ENCODE results near the gene SERPINA5. TPM values are rescaled to one million over a fixed set of nuclear protein-coding genes. Genes with fewer than 3 reads are reported as not detected.

The SERPINA5 gene
- total RNA-seq, 1 experiment from 2014 or later: not detected

DNA sequence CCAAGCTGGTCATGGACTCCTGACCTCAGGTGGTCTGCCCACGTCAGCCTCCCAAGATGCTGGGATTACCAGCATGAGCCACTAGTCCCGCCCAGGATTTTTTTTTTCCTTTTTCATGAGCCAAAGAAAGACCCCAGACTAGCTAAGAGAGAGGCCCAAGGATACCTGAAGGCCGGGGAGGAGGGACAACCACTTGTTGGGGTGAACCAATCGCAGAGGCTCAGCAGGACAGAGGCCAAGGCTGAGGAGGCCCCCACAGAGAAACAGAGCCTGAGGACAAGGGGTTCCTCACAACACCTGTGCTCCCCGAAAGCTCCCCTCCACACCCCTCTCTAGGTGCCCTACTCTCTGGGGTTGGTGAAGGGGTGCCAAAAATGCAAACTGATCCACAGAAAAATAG is 30.0 kb downstream of the SERPINA5 start:
- DNase-seq: no peak
- Histone ChIP-seq H3K4me3 (no peak overlapping the region), H3K36me3 (no peaks in the 10 kb centered on the region), H3K27me3 (no peaks in the 10 kb centered on the region), H3K9me3 (no peaks in the 10 kb centered on the region)

DNA sequence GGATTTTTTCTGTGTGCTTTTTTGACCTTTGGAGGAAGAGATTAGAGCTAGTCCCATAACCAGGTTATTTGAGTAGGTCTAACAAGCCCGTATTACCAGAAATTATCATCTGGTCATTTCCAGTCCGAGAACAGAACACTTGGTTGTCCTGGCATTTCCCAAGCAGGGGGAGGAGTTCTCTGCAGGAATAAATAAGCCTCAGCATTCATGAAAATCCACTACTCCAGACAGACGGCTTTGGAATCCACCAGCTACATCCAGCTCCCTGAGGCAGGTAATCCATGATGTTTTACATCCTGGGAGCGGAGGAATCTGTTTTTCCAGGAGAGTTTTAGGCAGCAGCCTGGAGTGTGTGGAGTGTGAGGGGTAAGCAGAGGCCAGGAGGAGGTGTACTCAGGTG is 30.9 kb downstream of the SERPINA5 start, which contains the start of gene SERPINA3:
TSS of gene SERPINA3 (plus strand) at position 218 of the 400 bp plus-strand sequence. CDS start 2,051 bp downstream, outside the sequence.
- no peak for DNase-seq
- no peaks in the 10 kb centered on the region for H3K9me3 ChIP-seq
- H3K27me3 ChIP-seq: no peaks in the 10 kb centered on the region
- no peak within 1 kb of the TSS for H3K4me3 ChIP-seq
- no peaks in the 10 kb centered on the region for H3K36me3 ChIP-seq

DNA sequence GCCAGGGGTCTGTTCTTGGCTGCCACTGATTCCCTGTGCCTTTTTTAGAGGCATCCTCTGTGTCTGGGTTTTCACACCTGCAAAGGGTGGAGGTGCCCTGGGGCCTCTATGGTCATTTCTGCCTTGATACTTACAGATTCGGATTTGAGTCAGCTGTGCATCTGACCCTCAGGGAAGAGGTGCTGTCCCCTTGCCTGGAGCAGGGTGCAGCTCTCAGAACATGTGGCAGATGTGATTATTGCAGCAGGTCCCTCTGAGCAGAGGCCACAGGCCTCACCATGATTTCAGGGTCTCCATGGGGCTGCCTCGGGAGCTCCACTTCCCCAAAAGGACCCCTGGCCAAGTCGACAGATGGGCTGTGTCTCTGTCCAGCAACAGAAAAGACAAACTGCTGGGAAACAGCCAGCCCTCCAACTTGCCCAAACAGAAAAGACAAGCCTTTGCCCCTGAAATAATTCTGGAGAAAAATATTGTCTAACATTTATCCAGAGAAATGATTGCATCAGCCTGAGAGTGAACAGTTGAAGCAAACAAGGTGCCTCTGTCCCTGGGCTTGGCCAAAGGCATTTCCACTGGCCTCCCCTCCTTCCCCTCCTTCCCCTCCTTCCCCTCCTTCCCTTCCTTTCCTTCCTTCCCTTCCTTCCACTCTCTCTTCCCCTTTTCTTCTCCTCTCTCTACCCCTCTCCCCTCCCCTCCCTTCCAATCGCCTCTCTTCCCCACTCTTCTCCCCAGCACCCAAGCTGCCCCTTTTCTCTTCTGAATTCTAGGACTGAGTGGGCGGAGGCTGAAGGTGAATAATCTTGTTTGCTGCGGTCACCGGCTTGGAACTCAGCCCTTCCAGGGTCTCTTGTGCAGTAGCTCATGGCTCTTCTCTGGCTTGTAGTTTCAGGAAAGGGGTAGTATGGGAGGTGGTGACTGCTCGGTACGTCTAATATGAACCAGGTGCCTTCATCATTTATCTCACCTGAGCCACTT is 31.6 kb downstream of the SERPINA5 start:
- Histone ChIP-seq H3K27me3 (no peaks in the 10 kb centered on the region), H3K4me3 (no peak overlapping the region), H3K36me3 (no peaks in the 10 kb centered on the region), H3K9me3 (no peaks in the 10 kb centered on the region; the same call in 1 of the 2 replicates)
- peak; percentile 7 for DNase-seq

DNA sequence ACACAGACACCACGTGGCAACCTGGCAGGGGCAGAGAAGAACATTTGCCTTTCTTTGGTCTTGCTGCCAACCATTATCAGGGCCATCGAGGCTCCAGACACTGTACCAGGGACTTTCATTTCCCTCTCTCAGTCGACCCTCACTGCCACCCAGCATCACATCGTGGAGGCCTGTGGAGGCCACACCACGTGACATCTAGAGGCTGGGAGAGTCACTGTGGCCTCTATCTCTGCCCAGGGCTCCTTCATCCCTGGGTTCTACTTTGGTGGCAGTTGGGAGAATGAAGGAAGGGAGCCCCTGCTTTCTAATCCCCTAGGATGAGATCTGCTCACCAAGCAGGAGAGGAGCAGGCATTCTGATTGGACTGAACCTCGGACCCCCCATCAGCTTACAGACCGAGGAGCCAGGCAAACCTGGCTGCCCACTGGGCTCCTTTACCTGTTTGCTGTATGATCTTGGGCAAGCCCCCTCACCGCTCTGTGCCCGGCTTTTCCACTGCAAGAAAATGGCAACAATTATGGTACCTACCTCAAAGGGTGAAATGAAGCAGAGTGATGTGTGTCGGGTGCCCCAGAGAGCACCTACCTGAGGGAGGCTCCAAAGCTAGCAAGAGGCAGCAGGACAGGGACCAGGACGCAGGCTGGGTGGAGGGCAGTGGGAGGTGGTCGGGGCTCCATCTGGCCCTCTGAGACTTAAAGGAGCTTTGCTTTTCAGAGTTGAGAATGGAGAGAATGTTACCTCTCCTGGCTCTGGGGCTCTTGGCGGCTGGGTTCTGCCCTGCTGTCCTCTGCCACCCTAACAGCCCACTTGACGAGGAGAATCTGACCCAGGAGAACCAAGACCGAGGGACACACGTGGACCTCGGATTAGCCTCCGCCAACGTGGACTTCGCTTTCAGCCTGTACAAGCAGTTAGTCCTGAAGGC is 32.8 kb downstream of the SERPINA5 start:
- no peaks in the 10 kb centered on the region for H3K27me3 ChIP-seq

DNA sequence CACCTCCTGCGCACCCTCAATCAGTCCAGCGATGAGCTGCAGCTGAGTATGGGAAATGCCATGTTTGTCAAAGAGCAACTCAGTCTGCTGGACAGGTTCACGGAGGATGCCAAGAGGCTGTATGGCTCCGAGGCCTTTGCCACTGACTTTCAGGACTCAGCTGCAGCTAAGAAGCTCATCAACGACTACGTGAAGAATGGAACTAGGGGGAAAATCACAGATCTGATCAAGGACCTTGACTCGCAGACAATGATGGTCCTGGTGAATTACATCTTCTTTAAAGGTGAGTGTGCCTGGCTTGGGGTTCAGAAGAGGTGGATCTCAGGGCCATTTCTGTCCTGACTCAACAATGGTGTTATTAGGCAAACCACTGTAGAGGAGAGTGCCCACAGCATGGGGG is 33.6 kb downstream of the SERPINA5 start:
- Histone ChIP-seq H3K27me3 (no peaks in the 10 kb centered on the region), H3K36me3 (no peaks in the 10 kb centered on the region), H3K4me3 (no peak overlapping the region), H3K9me3 (no peaks in the 10 kb centered on the region; the same call in none of the 2 replicates)
- no peak for DNase-seq

More for the DNA sequence above, 32.8 kb downstream of the SERPINA5 start:
- no peaks in the 10 kb centered on the region for H3K36me3 ChIP-seq
- no peaks in the 10 kb centered on the region; the same call in none of the 2 replicates for H3K9me3 ChIP-seq
- DNase-seq: no peak
- H3K4me3 ChIP-seq: no peak overlapping the region

DNA sequence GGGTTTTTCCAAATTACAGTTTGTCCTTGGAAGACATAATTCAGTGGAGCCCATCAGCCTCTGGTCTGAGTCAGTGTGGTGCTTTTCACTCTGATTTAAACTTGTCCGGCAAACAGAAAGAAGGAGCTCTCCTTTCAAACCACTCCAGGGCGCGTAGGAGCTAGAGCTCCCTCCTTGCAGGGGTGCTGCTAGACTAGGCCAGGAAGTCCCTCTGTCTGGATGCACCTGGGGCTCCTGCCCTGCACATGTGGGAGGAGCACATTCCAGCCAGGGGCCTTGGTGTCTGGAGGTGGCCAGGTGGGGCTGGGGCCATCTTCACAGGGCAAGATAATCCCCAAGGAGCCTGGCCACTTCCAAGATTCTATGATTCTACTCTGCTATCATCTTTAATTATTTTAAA is 34.0 kb downstream of the SERPINA5 start:
- DNase-seq: no peak
- no peaks in the 10 kb centered on the region for H3K36me3 ChIP-seq
- no peaks in the 10 kb centered on the region for H3K27me3 ChIP-seq
- no peak overlapping the region for H3K4me3 ChIP-seq
- no peaks in the 10 kb centered on the region; the same call in none of the 2 replicates for H3K9me3 ChIP-seq

DNA sequence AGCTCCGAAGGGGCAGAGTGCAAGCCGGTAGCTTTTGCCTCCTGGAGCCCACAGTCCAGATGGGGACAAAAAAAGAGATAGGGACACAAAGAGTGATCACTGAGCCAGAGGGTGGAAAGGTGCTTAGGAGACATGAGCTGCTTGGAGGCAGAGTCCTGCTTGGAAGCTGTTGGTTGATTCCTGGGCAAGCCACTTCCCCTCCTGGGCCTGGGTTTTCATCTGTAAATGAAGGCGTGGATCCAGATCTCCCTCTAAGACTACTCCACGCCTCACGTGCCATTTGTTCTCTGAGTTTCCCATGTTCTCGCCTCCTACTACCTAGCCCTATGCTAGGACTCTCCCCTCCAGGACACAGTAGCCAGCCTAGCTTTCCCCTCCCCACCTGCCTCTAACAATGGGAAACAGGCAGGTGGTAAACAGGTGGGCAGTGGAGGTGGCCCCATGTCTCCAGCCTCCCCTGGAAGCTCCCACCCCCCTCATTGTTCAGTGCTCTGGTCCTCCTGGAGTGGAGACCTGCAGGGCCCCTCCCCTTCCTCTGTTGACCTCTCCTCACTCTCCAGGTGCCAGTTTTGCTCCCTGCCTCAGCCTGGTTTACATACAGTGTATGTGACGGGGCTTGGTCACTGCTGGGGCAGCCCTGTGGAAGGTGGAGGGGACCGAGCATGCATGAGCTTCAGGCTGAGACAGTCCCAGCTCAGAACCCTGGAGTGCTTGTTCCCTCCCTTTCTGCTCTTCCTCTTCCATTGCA is 34.8 kb downstream of the SERPINA5 start:
- Histone ChIP-seq H3K27me3 (no peaks in the 10 kb centered on the region), H3K36me3 (no peaks in the 10 kb centered on the region), H3K4me3 (no peak overlapping the region), H3K9me3 (no peaks in the 10 kb centered on the region; the same call in none of the 2 replicates)
- DNase-seq: no peak

DNA sequence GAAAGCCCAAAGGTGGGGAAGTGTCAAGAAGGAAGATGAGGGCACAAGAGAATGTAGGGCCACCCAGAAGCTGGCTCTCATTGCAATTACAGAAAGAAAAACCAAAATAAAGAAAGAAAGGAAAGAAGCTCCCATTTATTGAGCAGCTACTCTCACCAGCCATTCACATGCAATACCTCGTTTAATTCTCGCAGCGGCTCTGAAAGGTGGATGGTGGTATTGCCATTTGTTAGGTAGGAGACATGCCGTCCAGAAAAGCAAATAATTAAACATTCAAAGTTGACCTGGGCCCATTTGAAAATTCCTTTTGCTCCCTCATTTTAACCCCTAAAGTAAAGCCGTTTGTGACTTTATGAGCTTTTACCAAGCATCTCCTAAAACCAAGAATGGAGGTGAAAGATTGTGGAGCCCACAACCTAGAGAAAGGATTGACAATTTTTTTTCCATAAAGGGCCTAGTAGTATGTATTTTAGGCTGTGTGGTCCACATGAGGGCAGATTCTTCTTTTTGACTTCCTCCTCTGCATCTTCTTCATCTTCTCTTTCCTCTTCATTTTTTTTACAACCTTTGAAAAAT is 36.2 kb downstream of the SERPINA5 start:
- H3K36me3 ChIP-seq: no peaks in the 10 kb centered on the region

DNA sequence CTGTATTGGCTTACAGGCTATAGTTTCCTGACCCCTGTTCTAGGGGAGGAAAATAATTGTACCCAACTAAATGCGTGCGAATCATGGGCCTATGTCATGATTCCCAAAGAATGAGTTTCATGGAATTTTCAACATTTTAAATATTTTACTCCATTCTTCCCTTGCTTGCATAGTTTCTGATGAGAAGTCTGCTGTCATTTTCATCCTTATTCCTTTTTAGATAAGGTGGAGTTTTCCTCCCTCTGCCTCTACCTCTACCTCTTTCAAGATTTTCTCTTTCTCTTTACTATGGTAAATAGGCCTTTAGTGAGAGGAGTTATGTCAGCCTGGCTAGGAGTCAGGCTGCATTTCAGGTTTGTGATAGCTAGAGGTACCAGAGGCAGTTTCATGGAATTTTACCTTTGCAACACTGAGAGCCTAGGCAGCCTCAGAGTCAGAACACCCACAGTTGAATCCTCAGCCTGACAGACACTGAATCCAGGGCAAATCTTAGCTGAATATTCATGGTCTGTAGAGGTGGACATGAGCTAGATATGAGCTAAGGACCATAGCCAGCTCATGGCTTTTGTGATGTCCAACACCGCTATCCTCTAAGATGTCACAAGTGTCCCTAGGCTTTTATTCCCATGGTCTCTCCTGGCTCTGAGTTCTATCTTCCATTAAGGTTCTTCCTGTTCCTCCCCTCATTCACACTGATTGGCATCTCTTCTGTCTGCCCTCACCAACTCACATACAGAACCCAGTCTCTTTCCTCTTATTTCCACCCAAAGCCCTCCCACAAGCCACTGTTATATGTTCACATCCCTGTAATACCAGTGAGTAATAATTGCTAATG is 37.0 kb downstream of the SERPINA5 start:
- Histone ChIP-seq H3K9me3 (no peaks in the 10 kb centered on the region; the same call in none of the 2 replicates), H3K36me3 (no peaks in the 10 kb centered on the region), H3K27me3 (no peaks in the 10 kb centered on the region), H3K4me3 (no peak overlapping the region)
- no peak for DNase-seq

More for the DNA sequence above, 36.2 kb downstream of the SERPINA5 start:
- no peak for DNase-seq
- Histone ChIP-seq H3K9me3 (no peaks in the 10 kb centered on the region; the same call in none of the 2 replicates), H3K4me3 (no peak overlapping the region), H3K27me3 (no peaks in the 10 kb centered on the region)

DNA sequence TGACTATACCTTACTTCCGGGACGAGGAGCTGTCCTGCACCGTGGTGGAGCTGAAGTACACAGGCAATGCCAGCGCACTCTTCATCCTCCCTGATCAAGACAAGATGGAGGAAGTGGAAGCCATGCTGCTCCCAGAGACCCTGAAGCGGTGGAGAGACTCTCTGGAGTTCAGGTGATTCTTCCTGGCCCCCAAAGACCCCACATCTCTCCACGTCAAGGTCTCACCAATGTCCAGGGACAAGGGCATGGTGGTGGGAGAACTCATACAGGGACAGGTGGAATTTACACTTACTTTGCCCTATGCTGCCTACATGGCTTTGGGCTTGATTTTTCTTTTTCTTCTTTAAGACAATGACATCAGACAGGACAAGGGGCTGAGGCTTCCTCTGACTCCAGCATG is 38.1 kb downstream of the SERPINA5 start:
- no peaks in the 10 kb centered on the region; the same call in none of the 2 replicates for H3K9me3 ChIP-seq
- H3K36me3 ChIP-seq: no peaks in the 10 kb centered on the region
- H3K4me3 ChIP-seq: no peak overlapping the region
- DNase-seq: no peak
- no peaks in the 10 kb centered on the region for H3K27me3 ChIP-seq

DNA sequence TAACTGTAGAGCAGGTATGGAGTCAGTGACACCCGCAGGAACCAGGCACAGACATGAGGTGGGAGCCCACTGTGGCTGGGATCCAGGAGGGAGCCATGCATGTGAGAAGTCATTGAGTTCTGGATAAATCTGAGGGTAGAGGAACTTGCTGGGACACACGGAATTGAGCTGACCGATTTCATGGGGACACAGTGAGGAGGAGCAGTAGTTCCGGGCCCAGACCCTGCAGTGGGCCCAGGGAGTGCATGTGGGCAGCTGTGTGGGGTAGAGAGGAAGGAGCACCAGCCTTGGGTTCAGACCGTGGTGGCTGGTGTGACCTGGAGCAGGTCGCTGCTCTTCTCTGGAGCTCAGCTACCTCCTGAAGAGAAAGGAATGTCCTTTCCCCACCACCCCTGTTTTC is 39.4 kb downstream of the SERPINA5 start:
- H3K36me3 ChIP-seq: no peaks in the 10 kb centered on the region
- H3K9me3 ChIP-seq: no peaks in the 10 kb centered on the region; the same call in none of the 2 replicates
- H3K27me3 ChIP-seq: no peaks in the 10 kb centered on the region
- no peak for DNase-seq
- H3K4me3 ChIP-seq: no peak overlapping the region

DNA sequence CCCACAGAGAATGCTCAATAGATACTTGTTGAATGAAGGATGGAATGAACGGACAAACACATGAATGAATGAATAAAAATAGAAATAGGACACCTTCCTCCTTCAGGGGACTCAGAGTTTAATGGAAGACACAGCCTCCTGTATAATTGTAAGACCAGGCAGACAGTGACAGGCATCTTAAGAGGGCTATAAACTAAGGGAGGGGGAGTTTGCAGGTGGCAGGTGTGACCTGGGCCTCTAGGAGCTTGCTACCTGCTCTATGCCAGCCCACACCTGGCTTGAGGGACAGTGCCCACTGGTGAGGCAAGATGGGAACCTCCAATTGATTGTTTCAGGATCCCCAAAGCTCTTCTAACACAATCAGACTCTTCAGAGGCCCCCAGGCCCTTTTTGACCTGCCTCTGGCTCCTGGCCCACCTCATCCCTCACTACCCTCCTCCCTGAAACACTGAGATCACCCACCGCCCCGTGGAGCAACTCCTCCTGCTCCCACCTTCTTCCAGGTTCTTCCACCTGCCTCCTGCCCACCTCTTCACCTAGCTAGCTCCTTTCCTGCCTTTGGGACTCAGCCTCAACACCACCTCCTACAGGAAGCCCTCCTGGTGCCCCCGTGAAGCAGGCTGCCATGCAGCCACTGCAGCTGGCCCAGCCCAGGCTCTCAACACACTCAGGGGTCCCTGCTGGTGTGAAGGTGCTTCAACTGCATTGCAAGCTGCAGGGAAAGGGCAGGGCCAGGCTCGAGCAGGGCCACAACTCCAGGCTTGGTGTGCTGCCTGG is 40.3 kb downstream of the SERPINA5 start:
- Histone ChIP-seq H3K36me3 (no peaks in the 10 kb centered on the region), H3K9me3 (no peaks in the 10 kb centered on the region; the same call in none of the 2 replicates), H3K27me3 (no peaks in the 10 kb centered on the region), H3K4me3 (no peak overlapping the region)
- no peak for DNase-seq

DNA sequence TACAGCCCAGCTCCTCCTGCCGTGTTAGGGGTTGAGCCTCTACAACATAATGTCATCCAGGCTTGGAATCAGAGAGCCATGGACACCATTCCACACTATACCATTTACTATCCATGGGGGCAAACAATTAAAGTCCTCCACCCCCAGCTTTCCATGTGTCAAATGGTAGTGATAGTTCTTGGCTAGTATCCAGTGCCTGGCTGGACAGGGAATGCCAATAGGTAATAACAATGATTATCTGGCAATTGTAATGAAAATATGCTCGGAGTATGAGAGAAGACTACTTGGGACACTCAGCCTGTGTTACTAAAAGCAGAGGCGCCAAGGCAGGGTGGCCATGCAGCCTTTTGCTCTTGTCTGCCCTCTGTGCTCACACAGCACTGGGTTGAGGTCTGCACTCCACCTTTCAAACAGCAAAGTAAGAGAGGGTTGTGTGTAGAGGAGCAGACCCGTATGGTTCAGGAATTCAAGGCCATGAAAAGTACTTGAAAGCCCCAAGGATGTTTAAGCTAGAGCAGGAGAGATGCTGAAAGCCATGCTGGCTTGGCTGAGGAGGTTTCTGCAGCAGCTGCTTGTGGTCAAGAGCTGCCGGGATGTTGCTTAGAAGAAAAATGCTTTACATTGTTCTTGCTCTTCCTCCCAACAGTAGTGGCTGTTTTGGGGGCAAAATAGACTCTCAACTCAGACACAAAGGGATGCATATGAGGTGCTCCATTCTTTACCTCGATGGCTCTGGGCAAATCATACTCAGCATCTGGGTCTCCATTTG is 41.6 kb downstream of the SERPINA5 start:
- no peak for DNase-seq
- no peaks in the 10 kb centered on the region for H3K36me3 ChIP-seq

DNA sequence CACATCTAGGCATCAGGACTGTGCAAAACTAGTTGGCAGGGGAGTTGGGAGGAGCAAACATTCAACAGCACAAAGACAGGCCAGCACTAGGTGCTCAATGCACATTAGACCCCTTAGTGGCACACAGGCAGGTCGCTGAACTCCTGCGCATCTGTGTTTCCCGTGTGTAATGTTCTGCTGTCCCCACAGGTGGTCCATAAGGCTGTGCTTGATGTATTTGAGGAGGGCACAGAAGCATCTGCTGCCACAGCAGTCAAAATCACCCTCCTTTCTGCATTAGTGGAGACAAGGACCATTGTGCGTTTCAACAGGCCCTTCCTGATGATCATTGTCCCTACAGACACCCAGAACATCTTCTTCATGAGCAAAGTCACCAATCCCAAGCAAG is 42.2 kb downstream of the SERPINA5 start:
- no peaks in the 10 kb centered on the region for H3K36me3 ChIP-seq
- no peak for DNase-seq
- H3K9me3 ChIP-seq: no peaks in the 10 kb centered on the region; the same call in 1 of the 2 replicates
- H3K27me3 ChIP-seq: no peaks in the 10 kb centered on the region
- no peak overlapping the region for H3K4me3 ChIP-seq

More for the DNA sequence above, 41.6 kb downstream of the SERPINA5 start:
- Histone ChIP-seq H3K4me3 (no peak overlapping the region), H3K9me3 (no peaks in the 10 kb centered on the region; the same call in none of the 2 replicates), H3K27me3 (no peaks in the 10 kb centered on the region)
